ENCODE results near the gene PAX8.
"Not testable (repeated sequence)": the region's sequence is repeated elsewhere in the genome, so short reads cannot be mapped to it uniquely, and the experiment has no call there.

The PAX8 gene

DNA sequence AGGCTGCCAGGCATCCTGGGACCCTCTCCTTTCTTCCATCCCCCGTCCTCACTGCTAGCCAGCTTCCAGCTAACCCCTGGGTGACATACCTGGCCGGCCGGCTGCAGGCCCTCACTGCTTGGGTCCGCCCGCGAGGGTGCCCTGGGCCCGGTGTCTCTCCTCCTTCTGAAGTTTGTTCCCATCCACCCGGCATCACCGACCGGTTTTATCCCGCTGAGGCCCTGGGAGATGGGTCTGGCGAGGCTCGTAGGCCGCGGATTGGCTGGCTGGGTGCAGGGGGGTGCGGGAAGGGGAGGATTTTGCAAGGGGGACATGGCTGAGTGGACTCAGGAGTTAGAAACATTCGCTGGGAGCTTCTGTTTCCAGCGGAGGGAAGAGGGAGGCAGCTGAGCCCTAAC lies at the start of gene PAX8:
Gene PAX8, minus strand, starts transcription at position 180 of the 398 bp plus-strand sequence. CDS start 527 bp downstream, outside the sequence.
- Histone ChIP-seq H3K9ac (no peak within 1 kb of the TSS), H3K36me3 (peaks cover 0 to 6% (median 0%) of the 10 kb centered on the region in 11 experiments; a peak in 1 of 22 replicates), H3K9me3 (replicated peaks in 1 of 11) (peaks cover 28 to 34% (median 30%) of the 10 kb centered on the region in 11 experiments), H3K4me2 (no peak within 1 kb of the TSS), H3K4me1 (peaks cover 0 to 17% (median 6%) of the 10 kb centered on the region in 10 experiments; a peak in 9 of 20 replicates), H4K20me1 (peaks cover 0 to 10% (median 0%) of the 10 kb centered on the region in 11 experiments; a peak in 6 of 22 replicates), H3K27ac (no peak within 1 kb of the TSS), H3K27me3 (peaks cover 46 to 65% (median 58%) of the 10 kb centered on the region in 11 experiments), H3K4me3 (no peak within 1 kb of the TSS)
- no peak for TF ChIP-seq Cebpa-rat (IDR thresholded peaks at IDR 0.05)

DNA sequence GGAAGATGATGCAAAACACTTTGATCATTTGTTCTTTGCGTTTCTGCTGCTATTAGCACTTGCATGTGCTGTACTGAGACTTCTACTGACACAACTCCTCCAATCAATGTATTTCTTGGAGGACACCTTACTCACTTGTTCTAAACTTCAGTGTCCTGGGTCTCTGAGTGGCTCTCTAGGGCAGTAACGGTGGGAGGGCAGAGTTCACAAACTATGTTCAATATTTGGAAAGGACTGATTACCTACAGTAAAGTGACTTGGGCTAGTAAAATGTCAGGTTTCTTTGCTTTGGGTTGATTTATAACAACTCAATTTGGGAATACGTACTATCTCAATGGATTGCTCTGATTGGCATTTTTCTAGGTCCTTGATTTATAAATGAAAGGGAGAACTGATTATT lies 49.3 kb upstream of the PAX8 start:
- Histone ChIP-seq H3K27me3 (no peaks in the 10 kb centered on the region), H3K36me3 (no peaks in the 10 kb centered on the region), H3K4me2 (no peak overlapping the region), H3K4me3 (no peak overlapping the region), H4K20me1 (no peaks in the 10 kb centered on the region), H3K27ac (no peak overlapping the region), H3K9ac (no peak overlapping the region), H3K9me3 (replicated peaks in 1 of 11) (no peaks in the 10 kb centered on the region), H3K4me1 (peaks cover 9 to 25% (median 20%) of the 10 kb centered on the region in 10 experiments)
- TF ChIP-seq Cebpa-rat (IDR thresholded peaks at IDR 0.05): no peak

DNA sequence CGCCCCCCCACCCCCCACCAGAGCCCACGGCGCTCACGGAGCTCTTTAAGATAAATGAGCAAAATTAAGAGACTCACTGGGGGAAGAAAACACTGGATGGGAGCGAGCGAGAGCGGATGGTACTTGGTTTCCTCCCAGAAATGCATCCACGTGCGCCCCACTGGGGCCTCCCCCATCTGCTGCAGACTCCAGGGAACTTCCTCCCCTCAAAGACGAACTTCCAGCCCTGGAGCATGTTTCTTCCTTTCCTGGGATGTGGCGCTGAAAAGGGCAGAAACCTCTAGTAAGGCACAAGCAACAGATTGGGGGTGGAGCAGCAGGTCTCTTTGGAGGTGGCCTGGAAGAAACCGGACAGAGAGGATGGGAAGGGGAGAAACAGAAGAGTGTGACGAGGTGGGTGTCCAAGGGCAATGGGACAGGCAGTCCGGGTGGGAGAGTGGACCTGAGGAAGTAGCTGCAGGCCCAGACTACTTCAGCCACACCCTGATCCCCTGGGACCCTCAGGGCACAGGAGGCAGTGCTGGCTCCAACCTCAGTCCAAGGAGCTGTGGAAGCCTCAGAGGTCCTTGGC lies 46.5 kb upstream of the PAX8 start:
- Histone ChIP-seq H3K4me1 (peaks cover 9 to 28% (median 20%) of the 10 kb centered on the region in 10 experiments), H3K27ac (peak overlapping the region in 9 of 11 experiments; percentile 45 to 94 (median 89); a peak in 17 of 22 replicates), H3K4me2 (peak overlapping the region; percentile 73 to 94 (median 87)), H3K9ac (peak overlapping the region in 9 of 11 experiments; percentile 61 to 85 (median 81); a peak in 18 of 22 replicates), H3K4me3 (peak overlapping the region; percentile 25 to 69 (median 58); a peak in 19 of 20 replicates)
- H3K36me3 ChIP-seq; H3K27me3 ChIP-seq; H4K20me1 ChIP-seq; H3K9me3 ChIP-seq (replicated peaks in 1 of 11): not testable (repeated sequence)

DNA sequence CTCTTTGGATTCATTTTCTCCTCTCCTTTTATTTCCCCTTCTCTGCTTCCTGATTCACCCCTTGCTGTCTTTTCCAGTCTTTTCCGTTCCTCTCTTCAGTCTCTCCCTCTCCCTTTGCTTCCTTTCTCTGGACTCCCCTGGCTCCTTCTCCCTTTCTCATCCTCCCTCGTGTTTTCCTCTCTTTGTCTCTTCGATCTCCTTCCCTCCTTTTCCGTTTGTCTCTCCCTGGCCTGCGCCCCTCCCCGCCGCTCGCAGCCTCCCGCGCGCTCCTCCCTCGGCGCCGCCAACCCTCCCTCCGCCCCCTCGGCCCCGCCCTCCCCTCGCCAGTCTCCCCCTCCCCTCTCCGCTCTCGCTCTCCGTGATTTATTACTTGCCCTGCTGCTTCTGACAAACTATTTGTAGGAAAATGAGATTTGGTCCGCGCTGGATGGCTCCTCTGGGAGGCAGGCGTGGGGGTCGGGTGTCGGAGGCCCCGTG lies 46.0 kb upstream of the PAX8 start:
- no peaks in the 10 kb centered on the region for H3K27me3 ChIP-seq
- H3K36me3 ChIP-seq: no peaks in the 10 kb centered on the region
- no peaks in the 10 kb centered on the region for H4K20me1 ChIP-seq
- no peak for TF ChIP-seq Cebpa-rat (IDR thresholded peaks at IDR 0.05)
- no peaks in the 10 kb centered on the region for H3K9me3 ChIP-seq (replicated peaks in 1 of 11)
- peak overlapping the region in 10 of 11 experiments; percentile 50 to 94 (median 88); a peak in 20 of 22 replicates for H3K27ac ChIP-seq
- peak overlapping the region; percentile 38 to 85 (median 80); a peak in 20 of 22 replicates for H3K9ac ChIP-seq
- peaks cover 9 to 28% (median 20%) of the 10 kb centered on the region in 10 experiments for H3K4me1 ChIP-seq
- H3K4me2 ChIP-seq: peak overlapping the region; percentile 78 to 98 (median 88)
- H3K4me3 ChIP-seq: peak overlapping the region; percentile 46 to 69 (median 58)

DNA sequence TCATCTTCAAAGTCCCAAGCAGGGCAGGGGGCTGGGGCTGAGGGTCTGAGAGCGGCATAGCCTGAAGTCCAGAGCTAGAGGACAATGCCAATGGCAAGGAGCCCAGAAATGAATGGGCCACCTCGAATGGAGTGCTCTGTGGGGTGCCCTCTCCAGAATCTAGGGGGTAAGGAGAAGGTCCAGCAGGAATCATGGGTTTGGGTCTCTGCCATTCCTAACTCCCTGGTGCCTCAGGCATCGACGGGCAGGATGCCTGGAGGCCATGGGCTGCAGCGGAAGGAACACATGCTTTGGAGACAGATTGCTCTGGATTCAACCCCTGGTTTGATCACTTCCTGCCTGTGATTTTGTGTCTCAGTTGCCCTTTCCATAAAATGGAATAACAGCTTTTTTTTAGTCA lies 44.4 kb upstream of the PAX8 start:
- not testable (repeated sequence) for H3K9me3 ChIP-seq (replicated peaks in 1 of 11); H3K4me3 ChIP-seq; H3K36me3 ChIP-seq; H4K20me1 ChIP-seq; H3K27me3 ChIP-seq
- Histone ChIP-seq H3K4me2 (peak overlapping the region in 4 of 11 experiments; percentile 15 to 87 (median 26); a peak in 3 of 22 replicates), H3K27ac (peak overlapping the region in 4 of 11 experiments; percentile 43 to 93 (median 71); a peak in 6 of 22 replicates), H3K4me1 (peaks cover 9 to 28% (median 20%) of the 10 kb centered on the region in 10 experiments; a peak in 19 of 20 replicates), H3K9ac (peak overlapping the region in 2 of 11 experiments; percentile 29 to 42; a peak in 3 of 22 replicates)

DNA sequence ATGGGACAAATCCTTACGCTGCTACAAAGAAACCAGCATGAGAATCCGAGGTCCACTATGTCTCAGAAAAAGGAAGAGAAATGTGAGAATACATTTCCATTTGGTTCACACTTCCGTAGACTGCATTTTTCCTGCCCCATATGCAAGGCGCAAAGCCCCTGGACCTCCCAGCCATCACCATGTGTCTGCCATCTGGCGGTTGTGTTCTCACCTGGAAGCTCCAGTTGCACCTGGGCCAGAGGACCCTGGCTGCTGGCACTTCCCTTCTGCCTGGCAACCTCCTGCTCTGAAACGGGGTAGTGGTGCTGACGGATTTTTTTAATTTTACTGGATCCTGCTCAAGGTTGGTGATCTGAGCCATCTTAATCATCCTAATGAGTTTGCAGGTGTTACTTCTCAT lies 41.4 kb upstream of the PAX8 start:
- not testable (repeated sequence) for H3K9me3 ChIP-seq (replicated peaks in 1 of 11); H3K27me3 ChIP-seq; H3K9ac ChIP-seq; H3K4me3 ChIP-seq; H3K36me3 ChIP-seq; H3K4me2 ChIP-seq; H4K20me1 ChIP-seq; H3K27ac ChIP-seq
- peaks cover 9 to 22% (median 12%) of the 10 kb centered on the region in 10 experiments; a peak in 19 of 20 replicates for H3K4me1 ChIP-seq

DNA sequence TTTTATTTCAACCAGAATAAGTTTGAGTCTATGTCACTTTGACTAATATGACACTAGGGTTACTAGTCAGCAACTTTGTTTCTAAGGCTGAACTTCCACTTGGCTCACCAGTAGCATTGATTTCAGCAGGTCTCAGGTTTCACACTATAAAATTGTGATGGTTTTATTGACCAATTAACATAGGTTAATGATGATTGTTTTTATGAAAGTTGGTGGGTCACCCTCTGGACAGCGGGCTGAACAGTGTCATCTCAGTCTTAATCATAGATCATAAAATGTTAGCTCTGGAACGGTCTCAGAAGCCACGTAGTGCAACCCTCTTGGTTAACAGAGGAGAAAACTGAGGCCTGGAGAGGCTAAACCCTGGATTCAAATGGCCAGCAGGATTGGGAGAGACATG lies 40.2 kb upstream of the PAX8 start:
- H3K9ac ChIP-seq; H4K20me1 ChIP-seq; H3K4me2 ChIP-seq; H3K27me3 ChIP-seq; H3K27ac ChIP-seq; H3K4me3 ChIP-seq; H3K9me3 ChIP-seq (replicated peaks in 1 of 11); H3K36me3 ChIP-seq: not testable (repeated sequence)
- H3K4me1 ChIP-seq: peaks cover 2 to 15% (median 5%) of the 10 kb centered on the region in 10 experiments; a peak in 18 of 20 replicates

DNA sequence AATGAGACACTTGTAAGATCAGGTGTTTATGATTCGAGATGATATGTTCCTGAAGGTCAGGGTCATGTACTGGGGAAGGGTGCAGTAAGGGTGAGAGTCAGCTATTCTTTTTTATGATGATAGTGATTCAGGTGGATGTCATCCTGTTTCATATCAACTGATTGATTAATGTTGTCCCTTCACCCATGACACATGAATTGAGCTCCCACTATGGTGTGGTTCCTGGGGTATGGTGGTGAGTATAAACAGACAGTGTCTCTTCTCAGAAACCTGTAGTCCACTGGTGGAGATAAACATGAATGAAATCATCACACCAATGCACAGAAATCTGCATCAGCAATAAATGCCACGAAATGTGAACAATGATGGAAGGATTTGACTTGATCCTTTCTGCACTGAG lies 37.4 kb upstream of the PAX8 start:
- peaks cover 0 to 13% (median 1%) of the 10 kb centered on the region in 10 experiments; a peak in 4 of 20 replicates for H3K4me1 ChIP-seq
- no peak overlapping the region for H3K4me3 ChIP-seq
- H3K9ac ChIP-seq: no peak overlapping the region
- no peaks in the 10 kb centered on the region for H3K9me3 ChIP-seq (replicated peaks in 1 of 11)
- H3K4me2 ChIP-seq: no peak overlapping the region
- H3K27ac ChIP-seq: no peak overlapping the region
- no peaks in the 10 kb centered on the region for H3K27me3 ChIP-seq
- H4K20me1 ChIP-seq: no peaks in the 10 kb centered on the region
- no peaks in the 10 kb centered on the region for H3K36me3 ChIP-seq
- no peak for TF ChIP-seq Cebpa-rat (IDR thresholded peaks at IDR 0.05)

DNA sequence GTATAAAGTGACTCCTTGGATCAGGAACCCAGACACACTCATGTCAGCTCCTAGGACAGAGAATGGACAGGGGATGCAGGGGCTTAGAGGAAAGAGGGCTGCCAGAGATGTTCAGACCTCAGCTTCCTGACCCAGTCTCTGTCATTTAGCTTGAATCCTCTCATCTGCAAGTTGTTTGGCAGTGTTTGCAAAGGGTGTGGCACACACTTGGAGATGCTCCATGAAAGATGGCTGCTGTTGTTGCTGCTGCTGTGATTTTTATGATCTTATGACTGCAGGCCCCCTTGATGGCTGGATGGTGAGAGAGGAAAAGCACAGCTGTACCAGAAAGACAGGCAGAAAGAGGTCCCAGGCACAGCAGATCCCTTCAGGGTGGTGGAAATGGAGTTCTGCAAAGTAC lies 35.9 kb upstream of the PAX8 start:
- H3K4me2 ChIP-seq; H3K27ac ChIP-seq; H3K27me3 ChIP-seq; H4K20me1 ChIP-seq; H3K4me3 ChIP-seq; H3K9me3 ChIP-seq (replicated peaks in 1 of 11); H3K9ac ChIP-seq; H3K36me3 ChIP-seq: not testable (repeated sequence)
- H3K4me1 ChIP-seq: peaks cover 0 to 21% (median 12%) of the 10 kb centered on the region in 10 experiments; a peak in 11 of 20 replicates

DNA sequence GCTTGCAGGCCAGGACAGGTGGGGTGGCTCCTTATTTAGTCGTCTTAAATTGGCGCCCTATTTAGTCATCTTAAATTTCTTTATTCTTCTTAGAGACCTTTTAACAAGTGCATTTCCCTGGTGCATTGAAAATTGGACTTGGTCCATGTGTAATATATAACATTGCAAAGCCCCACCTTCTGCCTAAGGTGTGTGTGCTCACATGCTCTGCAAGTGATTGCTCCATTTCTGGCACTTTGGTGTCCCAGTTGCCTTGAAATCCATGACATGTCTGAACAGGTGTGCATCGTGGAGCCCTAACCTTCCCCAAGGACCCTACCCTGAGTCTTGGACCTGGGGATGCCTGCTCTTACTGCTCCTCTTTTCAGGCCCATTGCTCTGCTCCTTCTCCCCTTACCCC lies 35.5 kb upstream of the PAX8 start:
- H3K4me1 ChIP-seq: peaks cover 0 to 22% (median 13%) of the 10 kb centered on the region in 10 experiments; a peak in 11 of 20 replicates
- not testable (repeated sequence) for H3K4me3 ChIP-seq; H3K9me3 ChIP-seq (replicated peaks in 1 of 11); H3K27me3 ChIP-seq; H3K36me3 ChIP-seq; H4K20me1 ChIP-seq; H3K9ac ChIP-seq; H3K27ac ChIP-seq
- 0 out of 22 replicates have a peak overlapping the region, but pooled peaks of 2 of the 11 experiments have one; percentile 7 to 28 for H3K4me2 ChIP-seq

DNA sequence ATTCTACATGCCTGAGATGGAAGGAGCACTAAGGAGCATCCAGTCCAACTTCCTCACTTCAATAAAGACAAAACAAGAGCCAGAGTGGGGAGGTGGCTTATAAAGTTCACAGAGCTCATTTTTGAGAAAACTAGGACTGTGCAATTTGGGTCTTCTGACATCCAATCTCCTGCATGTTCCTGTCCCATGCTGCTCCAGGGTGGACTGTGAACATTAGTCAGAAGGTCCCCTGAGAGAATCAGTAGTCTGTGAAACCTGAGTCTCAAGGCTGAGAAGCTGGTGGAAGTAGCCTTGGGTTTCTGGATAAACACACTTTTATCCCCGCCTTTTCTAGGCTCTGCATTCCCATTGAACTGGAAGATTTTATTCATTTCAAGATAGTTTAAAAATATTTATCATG lies 33.1 kb upstream of the PAX8 start:
- H3K4me2 ChIP-seq; H3K9me3 ChIP-seq (replicated peaks in 1 of 11); H3K27me3 ChIP-seq; H4K20me1 ChIP-seq; H3K9ac ChIP-seq; H3K36me3 ChIP-seq; H3K4me3 ChIP-seq; H3K27ac ChIP-seq: not testable (repeated sequence)
- H3K4me1 ChIP-seq: peaks cover 0 to 22% (median 14%) of the 10 kb centered on the region in 10 experiments; a peak in 11 of 20 replicates

DNA sequence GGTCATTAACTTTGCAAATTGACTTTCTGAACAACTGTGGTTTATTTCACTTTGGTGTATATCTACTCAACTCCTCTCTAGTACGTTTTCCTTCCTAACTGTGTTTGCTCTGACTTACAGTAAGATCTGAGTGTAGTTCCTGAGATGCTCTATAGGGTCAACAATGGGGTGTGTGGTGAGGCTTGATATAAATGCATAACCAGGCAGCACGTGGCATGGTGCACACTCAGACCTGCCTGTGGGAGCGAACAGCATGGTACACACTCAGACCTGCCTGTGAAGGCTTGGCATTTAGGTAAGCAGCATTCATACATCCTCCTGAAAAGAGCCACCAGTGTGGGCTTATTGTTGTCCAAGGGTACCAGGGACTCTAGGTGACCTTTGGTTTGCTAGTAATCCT lies 32.5 kb upstream of the PAX8 start:
- not testable (repeated sequence) for H3K4me3 ChIP-seq; H3K9me3 ChIP-seq (replicated peaks in 1 of 11); H3K36me3 ChIP-seq; H3K9ac ChIP-seq; H3K27ac ChIP-seq; H3K27me3 ChIP-seq; H4K20me1 ChIP-seq
- H3K4me2 ChIP-seq: 0 out of 22 replicates have a peak overlapping the region, but pooled peaks of 1 of the 11 experiments have one; percentile 14
- H3K4me1 ChIP-seq: peaks cover 0 to 22% (median 14%) of the 10 kb centered on the region in 10 experiments; a peak in 11 of 20 replicates

Measured in BLaER1 treated with 17β-estradiol and CSF1 and Interleukin-3, amounts not matched to agents 10 nM and 100 nM (cell line).